DND-41 (cell line): ENCODE results near the gene MBNL2.

Experiments
- CTCF ChIP-seq: IDR thresholded peaks from 2 replicates; pipeline ENCODE4 v1.5.1; 2012; ENCODE audit warnings: borderline replicate concordance, low read length, moderate library complexity, mild to moderate bottlenecking; ENCODE audit not compliant: poor library complexity, severe bottlenecking; ENCODE audit errors: extremely low read depth
- EZH2 ChIP-seq: IDR thresholded peaks from 3 replicates; pipeline ENCODE4 v1.6.1; 2012; ENCODE audit warnings: borderline replicate concordance, low read depth, mild to moderate bottlenecking, moderate library complexity, low read length, inconsistent platforms; ENCODE audit not compliant: severe bottlenecking

- no peak for TF ChIP-seq CTCF
- no peak for TF ChIP-seq EZH2
Measured at GRCh38 chr13:97241761-97242160, 19.6 kb downstream of the MBNL2 start.
